MM.1S (cell line): ENCODE measurements around the gene PYCARD.

Experiments
- DNase-seq: peaks from one replicate; pipeline ENCODE4 v3.0.0-alpha.2; 2015
- H2AFZ ChIP-seq: fragments of 300-600 bp; sonication (generic); 2 replicates; pipeline ENCODE4 v1.6.0; 2016; ENCODE audit warnings: antibody characterized with exemption, low read length
- H3F3A ChIP-seq: fragments of 300-600 bp; sonication (generic); 2 replicates; pipeline ENCODE4 v1.6.1; 2016; ENCODE audit warnings: mild to moderate bottlenecking, antibody characterized with exemption, low read length, moderate library complexity, mixed read lengths; ENCODE audit not compliant: insufficient read depth
- H3K27ac ChIP-seq: fragments of 300-600 bp; sonication (generic); 2 replicates; pipeline ENCODE4 v1.5.1; 2016; ENCODE audit warnings: mild to moderate bottlenecking, low read length
- H3K27me3 ChIP-seq: fragments of 300-600 bp; sonication (generic); replicated peaks from 2 replicates; pipeline ENCODE4 v1.6.0; 2016; ENCODE audit warnings: low read length; ENCODE audit not compliant: insufficient read depth
- H3K36me3 ChIP-seq: fragments of 300-600 bp; sonication (generic); replicated peaks from 2 replicates; pipeline ENCODE4 v1.6.1; 2016; ENCODE audit warnings: mild to moderate bottlenecking, low read length, mixed read lengths; ENCODE audit not compliant: insufficient read depth
- H3K4me1 ChIP-seq: fragments of 300-600 bp; sonication (generic); 2 replicates; pipeline ENCODE4 v1.6.1; 2016; ENCODE audit warnings: low read length, mixed read lengths
- H3K4me2 ChIP-seq: fragments of 300-600 bp; sonication (generic); 2 replicates; pipeline ENCODE4 v1.6.0; 2016; ENCODE audit warnings: low read depth, low read length
- H3K4me3 ChIP-seq: fragments of 300-600 bp; sonication (generic); 2 replicates; pipeline ENCODE4 v1.5.1; 2016; ENCODE audit warnings: low read length, mixed read lengths
- H3K79me2 ChIP-seq: fragments of 300-600 bp; sonication (generic); 2 replicates; pipeline ENCODE4 v1.6.1; 2016; ENCODE audit warnings: mixed run types, low read length, mixed read lengths
- H3K9ac ChIP-seq: fragments of 300-600 bp; sonication (generic); 2 replicates; pipeline ENCODE4 v1.6.1; 2016; ENCODE audit warnings: low read length, mixed read lengths
- H3K9me2 ChIP-seq: fragments of 300-600 bp; sonication (generic); replicated peaks from 2 replicates; pipeline ENCODE4 v1.6.1; 2016; ENCODE audit warnings: mild to moderate bottlenecking, low read length, mixed read lengths; ENCODE audit not compliant: insufficient read depth
- H3K9me3 ChIP-seq: fragments of 300-600 bp; sonication (generic); replicated peaks from 2 replicates; pipeline ENCODE4 v1.6.1; 2016; ENCODE audit warnings: mild to moderate bottlenecking, low read length, mixed read lengths; ENCODE audit not compliant: insufficient read depth
- H4K20me1 ChIP-seq: fragments of 300-600 bp; sonication (generic); 2 replicates; pipeline ENCODE4 v1.6.1; 2016; ENCODE audit warnings: mild to moderate bottlenecking, low read length, moderate library complexity, mixed read lengths; ENCODE audit not compliant: insufficient read depth
- EZH2 ChIP-seq: fragments of 300-600 bp; sonication (generic); optimal IDR thresholded peaks from 2 replicates; pipeline ENCODE3; 2017; ENCODE audit warnings: low read depth, mild to moderate bottlenecking, antibody characterized with exemption, low read length, mixed read lengths
- EZH2phosphoT487 ChIP-seq: fragments of 300-600 bp; sonication (generic); IDR thresholded peaks from 2 replicates; pipeline ENCODE4 v1.6.1; 2018; ENCODE audit warnings: antibody characterized with exemption, low read length
- TF ChIP-seq, protein P1 (sequence below): fragments of 300-600 bp; sonication (generic); IDR thresholded peaks from 2 replicates; pipeline ENCODE4 v1.5.1; 2016; ENCODE audit warnings: antibody characterized with exemption, low read length, mixed read lengths

PYCARD gene

DNA sequence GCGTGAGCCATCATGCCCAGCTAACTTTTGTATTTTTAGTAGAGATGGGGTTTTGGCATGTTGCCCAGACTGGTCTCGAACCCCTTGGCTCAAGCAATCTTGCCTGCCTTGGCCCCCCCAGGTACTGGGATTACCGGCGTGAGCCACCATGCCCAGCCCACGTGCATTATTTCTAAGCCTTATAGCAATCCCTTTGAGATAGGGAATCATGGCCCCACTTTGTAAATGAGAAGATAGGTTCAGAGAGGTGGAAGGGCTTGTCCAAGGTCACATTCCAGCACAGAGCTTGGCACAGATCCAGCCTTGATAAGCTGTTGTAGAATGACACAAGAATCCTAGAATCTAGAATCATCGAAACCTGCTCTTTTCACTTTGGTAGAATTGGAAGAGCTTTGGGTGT lies 4.2 kb upstream of the PYCARD start:
- Histone ChIP-seq H3K9ac (no peak overlapping the region), H3K4me2 (no peak overlapping the region), H3K4me3 (no peak overlapping the region), H3K36me3 (no peaks in the 10 kb centered on the region), H3K27me3 (no peaks in the 10 kb centered on the region; the same call in 1 of the 2 replicates), H3K79me2 (no peaks in the 10 kb centered on the region), H3K4me1 (0 out of 2 replicates have a peak, but pooled peaks cover 2% of the 10 kb centered on the region), H3F3A (0 out of 2 replicates have a peak, but pooled peaks cover 7% of the 10 kb centered on the region), H3K27ac (no peak overlapping the region), H2AFZ (no peak overlapping the region), H4K20me1 (no peaks in the 10 kb centered on the region), H3K9me3 (no peaks in the 10 kb centered on the region), H3K9me2 (no peaks in the 10 kb centered on the region)
- TF ChIP-seq, protein P1, sequence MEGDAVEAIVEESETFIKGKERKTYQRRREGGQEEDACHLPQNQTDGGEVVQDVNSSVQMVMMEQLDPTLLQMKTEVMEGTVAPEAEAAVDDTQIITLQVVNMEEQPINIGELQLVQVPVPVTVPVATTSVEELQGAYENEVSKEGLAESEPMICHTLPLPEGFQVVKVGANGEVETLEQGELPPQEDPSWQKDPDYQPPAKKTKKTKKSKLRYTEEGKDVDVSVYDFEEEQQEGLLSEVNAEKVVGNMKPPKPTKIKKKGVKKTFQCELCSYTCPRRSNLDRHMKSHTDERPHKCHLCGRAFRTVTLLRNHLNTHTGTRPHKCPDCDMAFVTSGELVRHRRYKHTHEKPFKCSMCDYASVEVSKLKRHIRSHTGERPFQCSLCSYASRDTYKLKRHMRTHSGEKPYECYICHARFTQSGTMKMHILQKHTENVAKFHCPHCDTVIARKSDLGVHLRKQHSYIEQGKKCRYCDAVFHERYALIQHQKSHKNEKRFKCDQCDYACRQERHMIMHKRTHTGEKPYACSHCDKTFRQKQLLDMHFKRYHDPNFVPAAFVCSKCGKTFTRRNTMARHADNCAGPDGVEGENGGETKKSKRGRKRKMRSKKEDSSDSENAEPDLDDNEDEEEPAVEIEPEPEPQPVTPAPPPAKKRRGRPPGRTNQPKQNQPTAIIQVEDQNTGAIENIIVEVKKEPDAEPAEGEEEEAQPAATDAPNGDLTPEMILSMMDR = no peak
- TF ChIP-seq EZH2 (no peak), EZH2phosphoT487 (no peak)
- no peak for DNase-seq

DNA sequence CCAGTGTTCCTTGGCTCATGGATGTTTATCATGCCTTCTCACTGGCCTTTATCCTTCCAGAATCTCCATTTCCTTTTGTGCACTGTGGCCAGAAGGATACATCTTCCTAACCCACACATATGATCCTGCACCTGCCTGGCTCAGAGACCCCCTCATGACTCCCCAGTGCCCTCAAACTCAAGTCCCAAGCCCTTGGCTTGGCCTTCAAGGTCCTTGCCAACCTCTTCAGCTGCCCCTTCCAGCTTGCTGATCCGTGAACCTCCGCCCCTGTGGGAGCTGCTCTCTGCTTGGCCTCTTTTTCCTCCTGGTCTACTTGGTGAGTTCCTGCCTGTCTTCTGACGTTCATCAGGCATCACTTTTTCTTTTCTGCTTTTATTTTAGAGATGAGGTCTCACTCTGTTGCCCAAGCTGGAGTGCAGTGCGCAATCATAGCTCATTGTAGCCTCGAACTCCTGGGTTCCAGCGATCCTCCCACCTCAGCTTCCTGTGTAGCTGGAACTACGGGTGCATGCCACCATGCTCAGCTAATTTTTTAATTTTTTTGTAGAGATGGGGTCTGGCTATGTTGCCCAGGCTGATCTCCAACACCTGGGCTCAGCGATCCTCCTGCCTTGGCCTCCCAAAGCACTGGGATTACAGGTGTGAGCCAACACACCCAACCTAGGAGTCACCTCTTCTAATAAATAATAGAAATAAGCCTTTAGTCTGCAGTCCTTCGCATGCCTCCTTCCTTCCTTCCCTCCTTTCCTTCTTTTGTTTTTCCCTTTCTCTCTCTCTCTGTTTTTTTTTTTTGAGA lies 2.5 kb upstream of the PYCARD start:
- H3K36me3 ChIP-seq = no peaks in the 10 kb centered on the region
- H3K4me3 ChIP-seq = no peak overlapping the region
- H3K9ac ChIP-seq = no peak overlapping the region
- H3K4me2 ChIP-seq = no peak overlapping the region
- no peaks in the 10 kb centered on the region for H3K79me2 ChIP-seq
- H3K27me3 ChIP-seq = no peaks in the 10 kb centered on the region; the same call in 1 of the 2 replicates
- no peak for TF ChIP-seq EZH2phosphoT487
- no peak overlapping the region for H2AFZ ChIP-seq
- H4K20me1 ChIP-seq = no peaks in the 10 kb centered on the region
- H3K27ac ChIP-seq = no peak overlapping the region
- no peaks in the 10 kb centered on the region for H3K9me2 ChIP-seq
- no peak for DNase-seq
- peaks cover 10% of the 10 kb centered on the region; the same call in 1 of the 2 replicates for H3K4me1 ChIP-seq
- H3K9me3 ChIP-seq = no peaks in the 10 kb centered on the region
- H3F3A ChIP-seq = 0 out of 2 replicates have a peak, but pooled peaks cover 7% of the 10 kb centered on the region

DNA sequence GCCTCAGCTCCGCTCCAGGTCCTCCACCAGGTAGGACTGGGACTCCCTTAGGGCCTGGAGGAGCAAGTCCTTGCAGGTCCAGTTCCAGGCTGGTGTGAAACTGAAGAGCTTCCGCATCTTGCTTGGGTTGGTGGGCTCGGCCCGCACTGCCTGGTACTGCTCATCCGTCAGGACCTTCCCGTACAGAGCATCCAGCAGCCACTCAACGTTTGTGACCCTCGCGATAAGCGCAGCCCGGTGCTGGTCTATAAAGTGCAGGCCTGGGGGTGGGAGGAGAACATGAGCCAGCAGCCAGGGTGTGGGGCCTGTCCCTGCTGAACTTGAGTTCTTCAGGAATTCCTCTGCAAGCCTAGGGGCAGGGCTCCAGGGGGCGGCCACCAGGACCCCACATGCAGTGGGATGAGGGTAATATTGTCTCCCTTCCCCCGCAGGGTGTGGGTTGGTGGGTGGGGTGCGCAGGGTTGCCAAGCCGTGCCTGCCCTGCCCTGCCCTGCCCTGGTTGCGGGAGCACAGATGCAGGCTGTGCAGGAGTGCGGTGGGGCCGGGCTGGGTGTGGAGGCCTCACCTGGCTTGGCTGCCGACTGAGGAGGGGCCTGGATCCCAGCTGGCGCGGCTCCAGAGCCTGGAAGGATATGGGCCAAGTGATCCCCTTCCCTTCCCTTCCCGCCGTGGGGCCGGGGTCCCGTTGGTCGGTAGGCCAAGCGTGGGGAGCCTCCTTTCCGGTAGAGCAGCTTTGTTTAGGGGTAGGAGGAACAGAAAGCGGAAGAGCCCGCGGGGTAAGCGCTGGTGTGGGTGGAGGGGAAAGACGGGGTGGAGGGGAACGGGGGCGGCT lies 762 bp downstream of the PYCARD start:
- Histone ChIP-seq H2AFZ (peak overlapping the region; percentile 89), H3K4me1 (peaks cover 10% of the 10 kb centered on the region; the same call in 1 of the 2 replicates), H3K36me3 (no peaks in the 10 kb centered on the region), H3K27ac (no peak overlapping the region; the same call in 1 of the 2 replicates), H3K27me3 (no peaks in the 10 kb centered on the region), H3K9me2 (no peaks in the 10 kb centered on the region), H4K20me1 (no peaks in the 10 kb centered on the region), H3F3A (peaks cover 15% of the 10 kb centered on the region; the same call in 1 of the 2 replicates), H3K4me3 (peak overlapping the region; percentile 80), H3K9me3 (no peaks in the 10 kb centered on the region), H3K79me2 (no peaks in the 10 kb centered on the region), H3K9ac (peak overlapping the region; percentile 54; the same call in 1 of the 2 replicates), H3K4me2 (peak overlapping the region; percentile 81)
- TF ChIP-seq EZH2 (no peak), EZH2phosphoT487 (no peak)
- TF ChIP-seq, protein P1 = no peak
- DNase-seq = peak; percentile 25
